K562 (cell line): Measurements from ENCODE around the gene LMAN1. TPM values are rescaled to one million over a fixed set of nuclear protein-coding genes. Genes with fewer than 3 reads are reported as not detected.

ENCODE experiments used
- ATAC-seq: fragments of 200-7000 bp; cut with Tn5 transposase; 3 replicates; pipeline ENCODE4 v1.9.1; 2020; ENCODE audit warnings: moderate library complexity
- BruUV-seq: library from RNA; stranded (reverse); fragments of 400-500 nt; replicated peaks from 2 replicates; lab custom pipeline; 2021; lab: Mats Ljungman, UMichigan
- CTCF ChIA-PET: fragments of 300-600 bp; formaldehyde crosslinking; extraction: SDS; loops from one replicate; lab custom pipeline; 2021; ENCODE audit warnings: low intra/inter-chr PET ratio; lab: Yijun Ruan, JAX
- POLR2A ChIA-PET: fragments of 300-600, 350-650 bp; sonication (Branson Sonifier 250); formaldehyde crosslinking; extraction: SDS; loops from one replicate; lab custom pipeline; 2021; ENCODE audit warnings: antibody characterized with exemption, inconsistent platforms; lab: Yijun Ruan, JAX
- DNase-seq, 4 experiments: peaks; one replicate each; pipeline versions ENCODE4 v3.0.0 to v3.0.0-alpha.2; 2011 to 2018; ENCODE audit warnings: low spot score in 3 of 4, mixed read lengths in 3 of 4; ENCODE audit errors: extremely low read depth in 1 of 4
- FAIRE-seq: peaks from 2 replicates; lab custom pipeline; 2011; peaks lifted over from hg19 to GRCh38; lab: Jason Lieb, UNC
- H2AFZ ChIP-seq: 2 replicates; pipeline ENCODE4 v1.6.0; 2011; ENCODE audit warnings: low read depth, low read length, control low read depth, inconsistent platforms
- H3K27ac ChIP-seq: fragments of 200-600 bp; 3 replicates; pipeline ENCODE4 v1.8.0; 2011; ENCODE audit warnings: low read depth, mild to moderate bottlenecking, control low read depth, inconsistent platforms, low read length, moderate library complexity, mixed read lengths; ENCODE audit errors: extremely low read depth
- H3K27me3 ChIP-seq, 2 experiments: fragments of 300-600 bp in 1 of 2; 2 replicates in 1 of 2; 3 replicates in 1 of 2; pipeline versions ENCODE4 v1.6.0 to v1.8.0; 2011; ENCODE audit warnings: inconsistent platforms in 2 of 2, low read length in 2 of 2, mild to moderate bottlenecking in 1 of 2, mixed read lengths in 1 of 2, moderate library complexity in 1 of 2; ENCODE audit not compliant: control insufficient read depth in 2 of 2, insufficient read depth in 2 of 2
- H3K36me3 ChIP-seq: fragments of 300-600 bp; 3 replicates; pipeline ENCODE4 v1.8.0; 2011; ENCODE audit warnings: mild to moderate bottlenecking, low read length, inconsistent platforms; ENCODE audit not compliant: control insufficient read depth, insufficient read depth
- H3K4me1 ChIP-seq, 2 experiments: fragments of 200-600 bp in 1 of 2; replicated peaks in 1 of 2; 2 replicates in 1 of 2; 3 replicates in 1 of 2; pipeline versions ENCODE4 v1.5.1 to v1.8.0; 2011; ENCODE audit warnings: inconsistent platforms in 2 of 2, low read length in 2 of 2, mild to moderate bottlenecking in 1 of 2, mixed read lengths in 1 of 2, moderate library complexity in 1 of 2; ENCODE audit not compliant: control insufficient read depth in 2 of 2, insufficient read depth in 2 of 2
- H3K4me2 ChIP-seq: 2 replicates; pipeline ENCODE4 v1.6.1; 2011; ENCODE audit warnings: low read length, control low read depth, inconsistent platforms, mixed read lengths; ENCODE audit not compliant: insufficient read depth
- H3K4me3 ChIP-seq: fragments of 200-600 bp; sonication (generic), shearing (Covaris generic); 2 replicates; pipeline ENCODE4 v1.5.1; 2016; ENCODE audit warnings: control low read depth, inconsistent platforms
- H3K79me2 ChIP-seq: fragments of 200-600 bp; 3 replicates; pipeline ENCODE4 v1.8.0; 2011; ENCODE audit warnings: low read length, inconsistent platforms; ENCODE audit not compliant: control insufficient read depth, insufficient read depth
- H3K9ac ChIP-seq, 2 experiments: 2 replicates each; pipeline versions ENCODE4 v1.6.0 to v1.6.1; 2011; ENCODE audit warnings: low read depth in 2 of 2, low read length in 2 of 2, control low read depth in 1 of 2, inconsistent platforms in 1 of 2, mild to moderate bottlenecking in 1 of 2, mixed read lengths in 1 of 2; ENCODE audit not compliant: insufficient read depth in 1 of 2
- H3K9me1 ChIP-seq: one replicate; pipeline ENCODE4 v1.6.0; 2011; ENCODE audit warnings: inconsistent platforms, mild to moderate bottlenecking, low read length, moderate library complexity; ENCODE audit not compliant: control insufficient read depth, insufficient read depth
- H3K9me3 ChIP-seq: replicated peaks from 2 replicates; pipeline ENCODE4 v1.5.1; 2011; ENCODE audit warnings: low read depth, low read length, inconsistent platforms; ENCODE audit not compliant: control insufficient read depth, insufficient read depth
- H4K20me1 ChIP-seq: replicated peaks from 2 replicates; pipeline ENCODE4 v1.6.1; 2011; ENCODE audit warnings: low read length, inconsistent platforms, mixed read lengths; ENCODE audit not compliant: control insufficient read depth, insufficient read depth
- CEBPB ChIP-seq: fragments of 450-650 bp; IDR thresholded peaks from 2 replicates; pipeline ENCODE4 v1.6.1; 2016; ENCODE audit warnings: missing genetic modification characterization, missing compliant biosample characterization
- FOXJ2 ChIP-seq: fragments of 200-800 bp; sonication (Bioruptor generic); IDR thresholded peaks from 2 replicates; pipeline ENCODE4 v1.6.1; 2016; ENCODE audit warnings: missing genetic modification characterization, missing compliant biosample characterization
- FOXK2 ChIP-seq, 2 experiments: fragments of 450-650 bp; IDR thresholded peaks in 1 of 2; conservative IDR thresholded peaks in 1 of 2; 2 replicates each; pipeline ENCODE4 v1.6.1; 2016; ENCODE audit warnings: low read depth in 2 of 2, mild to moderate bottlenecking in 1 of 2
- PTBP1 ChIP-seq: fragments of 200-400 bp; formaldehyde crosslinking; IDR thresholded peaks from 2 replicates; pipeline ENCODE4 v1.6.1; 2017; ENCODE audit warnings: low read depth, low read length
- SP2 ChIP-seq: IDR thresholded peaks from 2 replicates; pipeline ENCODE4 v1.6.1; 2011; ENCODE audit warnings: mild to moderate bottlenecking, low read depth, low read length, moderate library complexity; ENCODE audit not compliant: poor library complexity, severe bottlenecking; ENCODE audit errors: extremely low read depth
- SREBF1 ChIP-seq: fragments of 150-350 bp; IDR thresholded peaks from 2 replicates; pipeline ENCODE4 v1.6.1; 2014; ENCODE audit warnings: antibody characterized with exemption, low read depth, low read length, borderline replicate concordance
- SRSF9 ChIP-seq: fragments of 200-400 bp; formaldehyde crosslinking; IDR thresholded peaks from 2 replicates; pipeline ENCODE4 v1.6.1; 2017; ENCODE audit warnings: low read depth, low read length, borderline replicate concordance
- TCFL5 ChIP-seq: fragments of 250-450 bp; sonication (Bioruptor Pico); conservative IDR thresholded peaks from 2 replicates; pipeline ENCODE4 v1.6.1; 2021; ENCODE audit warnings: mild to moderate bottlenecking, moderate library complexity, matching md5 sums
- XRCC3 ChIP-seq: fragments of 450-650 bp; IDR thresholded peaks from 2 replicates; pipeline ENCODE4 v1.6.1; 2017; ENCODE audit warnings: mild to moderate bottlenecking, moderate library complexity
- ZBTB12 ChIP-seq: fragments of 250-450 bp; sonication (Bioruptor Pico); IDR thresholded peaks from 2 replicates; pipeline ENCODE4 v1.4.0; 2020
- ZNF174 ChIP-seq: fragments of 250-450 bp; sonication (Bioruptor Pico); IDR thresholded peaks from 2 replicates; pipeline ENCODE4 v1.4.0; 2020; ENCODE audit warnings: mild to moderate bottlenecking
- ZNF217 ChIP-seq: sonication (generic); formaldehyde crosslinking; IDR thresholded peaks from 2 replicates; pipeline ENCODE4 v1.8.0; 2022; ENCODE audit warnings: mild to moderate bottlenecking, missing genetic modification reagents
- ZNF324 ChIP-seq: fragments of 250-450 bp; sonication (Bioruptor Pico); IDR thresholded peaks from 2 replicates; pipeline ENCODE4 v1.4.0; 2020; ENCODE audit warnings: mild to moderate bottlenecking
- ZNF507 ChIP-seq: conservative IDR thresholded peaks from 2 replicates; pipeline ENCODE4 v1.6.1; 2017; ENCODE audit warnings: missing genetic modification characterization, missing compliant biosample characterization
- ZNF830 ChIP-seq: fragments of 250-450 bp; sonication (Bioruptor Pico); IDR thresholded peaks from 2 replicates; pipeline ENCODE4 v1.5.0; 2021; ENCODE audit warnings: mild to moderate bottlenecking
- WGBS: fragments of 100-300 bp; shearing (Covaris generic); methylation state at CpG from one replicate; pipeline ENCODE4 v1.1.6; 2016; ENCODE audit warnings: low coverage, mixed read lengths; ENCODE audit not compliant: insufficient coverage; ENCODE audit errors: missing lambda C conversion rate; 5-methylcytosine and 5-hydroxymethylcytosine counted together
- in situ Hi-C: fragments of 300-500 bp; cut with MboI; formaldehyde crosslinking; loops from 4 replicates; pipeline ENCODE4 v1.15.0; 2018; ENCODE audit warnings: inconsistent platforms, mixed read lengths
- intact Hi-C: fragments of 100-400 bp; cut with micrococcal nuclease; formaldehyde crosslinking; loops from 2 replicates; pipeline ENCODE4 v1.14.2; 2022
- polyA plus RNA-seq, 8 experiments: library from polyadenylated mRNA; depleted of rRNA in 4 of 8; stranded (reverse) in 5 of 8; unstranded in 3 of 8; fragments of >200 nt; fragmentation: Nextera tagmentation in 2 of 8; fragmentation: Illumina TruSeq in 1 of 8; extraction: Ambion mirVana in 2 of 8; extraction: Trizol in 1 of 8; gene quantifications; 2 replicates each; pipeline versions ENCODE4 v1.2.1 to v1.2.3, GENCODE V29; 2011 to 2014; ENCODE audit warnings: inconsistent platforms in 1 of 8, missing spikeins in 1 of 8
- total RNA-seq, 7 experiments: library from RNA; depleted of rRNA in 6 of 7; stranded (reverse); fragments of >200 nt in 6 of 7; fragmentation: Illumina TruSeq in 2 of 7; extraction: Trizol in 2 of 7; gene quantifications; 2 replicates each; pipeline versions ENCODE4 v1.2.1 to v1.2.3, GENCODE V29; 2011 to 2021; ENCODE audit warnings: low replicate concordance in 1 of 7
- TF ChIP-seq, protein P1 (sequence below): fragments of 450-650 bp; formaldehyde crosslinking; IDR thresholded peaks from 2 replicates; pipeline ENCODE4 v1.4.0; 2022; ENCODE audit warnings: missing genetic modification characterization
- TF ChIP-seq, protein P2 (sequence below): sonication (generic); formaldehyde crosslinking; IDR thresholded peaks from 2 replicates; pipeline ENCODE4 v1.8.1; 2022; ENCODE audit warnings: missing genetic modification reagents

Gene LMAN1
- total and polyA plus RNA-seq, 9 of the 15 experiments (the other 6 are each of a cell fraction or from before 2014, with no cell fraction given): 18.8 to 108 (median 71.2) TPM

GRCh38 chr18:59306640-59307039 is 52.4 kb downstream of the LMAN1 start:
- FAIRE-seq: no peak
- Histone ChIP-seq H3K79me2 (no peaks in the 10 kb centered on the region), H3K4me3 (no peak overlapping the region), H3K4me2 (no peak overlapping the region), H4K20me1 (no peaks in the 10 kb centered on the region), H3K36me3 (no peaks in the 10 kb centered on the region), H3K9ac (no peak overlapping the region), H3K4me1 (peaks cover 0 to 5% of the 10 kb centered on the region in 2 experiments; a peak in 2 of 5 replicates), H3K9me1 (no peaks in the 10 kb centered on the region), H3K27ac (no peak overlapping the region), H3K9me3 (no peaks in the 10 kb centered on the region), H2AFZ (no peak overlapping the region), H3K27me3 (peaks cover 3 to 23% of the 10 kb centered on the region in 2 experiments; a peak in 4 of 5 replicates)
- ChIA-PET POLR2A (no interaction called here), CTCF (interaction anchor here (2.9 kb wide), 1 partner anchor 96 kb away, joined by 40 read pairs; no protein-coding TSS in a partner anchor)
- DNase-seq: no peak
- intact Hi-C loops (loop anchor here (5.0 kb wide), 1 partner anchor 96 kb away; no protein-coding TSS in a partner anchor), in situ Hi-C loops (no loop called here)
- BruUV-seq: no TSS peak
- WGBS: 2% methylated on average over 6 of the region's 6 CpGs
- TF ChIP-seq ZNF324 (CRISPR knock-in tag) (no peak), CEBPB (tag) (no peak), SP2 (no peak), ZNF217 (CRISPR knock-in tag) (no peak), XRCC3 (no peak), FOXK2 (conservative IDR thresholded peaks at IDR 0.05 in 1 of 2, IDR thresholded peaks at IDR 0.05 in 1 of 2; ENCODE audit: low read depth in 2 of 2) (no peak), TCFL5 (no peak), ZNF174 (CRISPR knock-in tag) (no peak), FOXJ2 (tag) (no peak), ZNF507 (tag) (no peak), SREBF1 (no peak), SRSF9 (no peak), ZBTB12 (no peak), ZNF830 (CRISPR knock-in tag) (no peak), PTBP1 (no peak)
- TF ChIP-seq, protein P1, sequence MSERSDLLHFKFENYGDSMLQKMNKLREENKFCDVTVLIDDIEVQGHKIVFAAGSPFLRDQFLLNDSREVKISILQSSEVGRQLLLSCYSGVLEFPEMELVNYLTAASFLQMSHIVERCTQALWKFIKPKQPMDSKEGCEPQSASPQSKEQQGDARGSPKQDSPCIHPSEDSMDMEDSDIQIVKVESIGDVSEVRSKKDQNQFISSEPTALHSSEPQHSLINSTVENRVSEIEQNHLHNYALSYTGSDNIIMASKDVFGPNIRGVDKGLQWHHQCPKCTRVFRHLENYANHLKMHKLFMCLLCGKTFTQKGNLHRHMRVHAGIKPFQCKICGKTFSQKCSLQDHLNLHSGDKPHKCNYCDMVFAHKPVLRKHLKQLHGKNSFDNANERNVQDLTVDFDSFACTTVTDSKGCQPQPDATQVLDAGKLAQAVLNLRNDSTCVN (CRISPR knock-in tag): no peak
- TF ChIP-seq, protein P2, sequence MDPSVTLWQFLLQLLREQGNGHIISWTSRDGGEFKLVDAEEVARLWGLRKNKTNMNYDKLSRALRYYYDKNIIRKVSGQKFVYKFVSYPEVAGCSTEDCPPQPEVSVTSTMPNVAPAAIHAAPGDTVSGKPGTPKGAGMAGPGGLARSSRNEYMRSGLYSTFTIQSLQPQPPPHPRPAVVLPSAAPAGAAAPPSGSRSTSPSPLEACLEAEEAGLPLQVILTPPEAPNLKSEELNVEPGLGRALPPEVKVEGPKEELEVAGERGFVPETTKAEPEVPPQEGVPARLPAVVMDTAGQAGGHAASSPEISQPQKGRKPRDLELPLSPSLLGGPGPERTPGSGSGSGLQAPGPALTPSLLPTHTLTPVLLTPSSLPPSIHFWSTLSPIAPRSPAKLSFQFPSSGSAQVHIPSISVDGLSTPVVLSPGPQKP (CRISPR knock-in tag): no peak
- ATAC-seq: no peak
